ENCODE results near the gene DACT3.

The DACT3 gene

GRCh38 chr19:46620716-46621115 lies 40.3 kb downstream of the DACT3 start:
- no peak for TF ChIP-seq CTCF (IDR thresholded peaks at IDR 0.05; ENCODE audit: low read depth, low read length, missing control alignments)
- DNase-seq (ENCODE audit: low read depth): no peak
- H3K4me3 ChIP-seq (ENCODE audit: low read depth, low read length): no peak overlapping the region

- no peak overlapping the region for H3K4me3 ChIP-seq (ENCODE audit: low read depth, low read length)
- no peak for TF ChIP-seq CTCF (IDR thresholded peaks at IDR 0.05; ENCODE audit: low read depth, low read length, missing control alignments)
- no peak for DNase-seq (ENCODE audit: low read depth)
These were observed 40.7 kb downstream of the DACT3 start for GRCh38 chr19:46620267-46620666.

- peak; percentile 68 for DNase-seq (ENCODE audit: low read depth)
- TF ChIP-seq CTCF (IDR thresholded peaks at IDR 0.05; ENCODE audit: low read depth, low read length, missing control alignments): no peak
- no peak overlapping the region; the same call in 1 of the 2 replicates for H3K4me3 ChIP-seq (ENCODE audit: low read depth, low read length)
These were observed 42.2 kb downstream of the DACT3 start for GRCh38 chr19:46618670-46619231.

GRCh38 chr19:46617601-46618000 lies 43.4 kb downstream of the DACT3 start:
- no peak for TF ChIP-seq CTCF (IDR thresholded peaks at IDR 0.05; ENCODE audit: low read depth, low read length, missing control alignments)
- no peak overlapping the region for H3K4me3 ChIP-seq (ENCODE audit: low read depth, low read length)
- no peak for DNase-seq (ENCODE audit: low read depth)

GRCh38 chr19:46616631-46617322 lies 44.2 kb downstream of the DACT3 start:
- no peak overlapping the region; the same call in 1 of the 2 replicates for H3K4me3 ChIP-seq (ENCODE audit: low read depth, low read length)
- no peak for TF ChIP-seq CTCF (IDR thresholded peaks at IDR 0.05; ENCODE audit: low read depth, low read length, missing control alignments)
- DNase-seq (ENCODE audit: low read depth): no peak

GRCh38 chr19:46615966-46616365 lies 45.0 kb downstream of the DACT3 start:
- no peak for DNase-seq (ENCODE audit: low read depth)
- TF ChIP-seq CTCF (IDR thresholded peaks at IDR 0.05; ENCODE audit: low read depth, low read length, missing control alignments): no peak
- no peak overlapping the region for H3K4me3 ChIP-seq (ENCODE audit: low read depth, low read length)

Data from GM12864 (cell line).